Testis (tissue), 3 donors: ENCODE measurements around the gene CYP3A7. TPM values are rescaled to one million over a fixed set of nuclear protein-coding genes. Genes with fewer than 3 reads are reported as not detected.

Experiments
- DNase-seq: peaks from one replicate; pipeline ENCODE4 v3.0.0-alpha.2; 2019
- H3K27ac ChIP-seq, 2 donors: fragments of 200-600 bp; sonication (generic); one replicate each; pipeline ENCODE4 v1.5.1; 2019
- H3K27me3 ChIP-seq: fragments of 200-600 bp; sonication (generic); one replicate; pipeline ENCODE4 v1.5.1; 2019
- H3K36me3 ChIP-seq: fragments of 200-600 bp; sonication (generic); one replicate; pipeline ENCODE4 v1.5.1; 2017; ENCODE audit warnings: low read depth; ENCODE audit errors: missing control alignments
- H3K4me1 ChIP-seq: fragments of 200-600 bp; sonication (generic); one replicate; pipeline ENCODE4 v1.5.1; 2019
- H3K4me3 ChIP-seq, 2 donors: fragments of 200-600 bp; sonication (generic); one replicate each; pipeline ENCODE4 v1.5.1; 2017 to 2019
- H3K9me3 ChIP-seq: fragments of 200-600 bp; sonication (generic); one replicate; pipeline ENCODE4 v1.5.1; 2017
- POLR2A ChIP-seq: fragments of 450-650 bp; IDR thresholded peaks from one replicate; pipeline ENCODE4 v1.6.1; 2017; ENCODE audit warnings: antibody characterized with exemption, mild to moderate bottlenecking, moderate library complexity
- WGBS, 2 donors: methylation state at CpG; one replicate each; pipeline ENCODE4 v1.1.5; 2018; 5-methylcytosine and 5-hydroxymethylcytosine counted together
- intact Hi-C: fragments of 100-400 bp; cut with DNase I; formaldehyde crosslinking; loops from one replicate; pipeline ENCODE4 v1.15.1; 2023; ENCODE audit warnings: low total_unique reads
- polyA plus RNA-seq: library from polyadenylated mRNA; stranded (reverse); fragments of 350-450 nt; fragmentation: Illumina TruSeq; extraction: RNeasy Lipid Tissue Mini Kit (QIAGEN cat#74804); gene quantifications from one replicate; pipeline ENCODE4 v1.2.3, GENCODE V29; 2014; ENCODE audit warnings: low read depth, low replicate concordance; ENCODE audit not compliant: insufficient read depth
- total RNA-seq, 2 donors: library from RNA; depleted of rRNA; stranded (reverse); fragments of >200 nt; gene quantifications; one replicate each; pipeline ENCODE4 v1.2.3, GENCODE V29; 2016
- TF ChIP-seq, protein P1 (sequence below), 3 experiments: fragments of 450-650 bp in 2 of 3; fragments of 200-600 bp in 1 of 3; sonication (generic) in 1 of 3; IDR thresholded peaks; one replicate each; pipeline ENCODE4 v1.5.1; 2016 to 2019; ENCODE audit warnings: antibody characterized with exemption in 3 of 3, mild to moderate bottlenecking in 2 of 3, moderate library complexity in 1 of 3

Gene CYP3A7
- total and polyA plus RNA-seq, 3 donors from 2014 or later = not detected

DNA sequence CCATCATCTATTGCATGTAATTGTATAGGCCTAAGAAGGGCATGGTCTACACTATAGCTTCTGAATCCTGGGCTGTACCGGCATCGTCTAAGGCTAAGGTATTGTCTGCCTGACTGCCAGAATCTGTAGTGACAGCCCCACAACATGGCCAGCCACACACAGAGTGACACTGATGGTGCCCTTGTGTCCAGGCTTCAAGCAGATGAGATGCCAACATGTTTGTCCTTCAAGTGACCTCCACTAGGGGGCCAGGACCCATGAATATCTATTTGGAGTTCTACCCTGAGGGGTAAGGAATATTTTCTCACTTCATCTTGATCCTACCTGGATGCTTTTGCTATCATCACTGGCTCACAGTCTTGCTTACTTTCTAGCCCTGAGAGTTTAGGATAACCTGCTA is 1.5 kb downstream of the CYP3A7 start:
- TF ChIP-seq, protein P1, sequence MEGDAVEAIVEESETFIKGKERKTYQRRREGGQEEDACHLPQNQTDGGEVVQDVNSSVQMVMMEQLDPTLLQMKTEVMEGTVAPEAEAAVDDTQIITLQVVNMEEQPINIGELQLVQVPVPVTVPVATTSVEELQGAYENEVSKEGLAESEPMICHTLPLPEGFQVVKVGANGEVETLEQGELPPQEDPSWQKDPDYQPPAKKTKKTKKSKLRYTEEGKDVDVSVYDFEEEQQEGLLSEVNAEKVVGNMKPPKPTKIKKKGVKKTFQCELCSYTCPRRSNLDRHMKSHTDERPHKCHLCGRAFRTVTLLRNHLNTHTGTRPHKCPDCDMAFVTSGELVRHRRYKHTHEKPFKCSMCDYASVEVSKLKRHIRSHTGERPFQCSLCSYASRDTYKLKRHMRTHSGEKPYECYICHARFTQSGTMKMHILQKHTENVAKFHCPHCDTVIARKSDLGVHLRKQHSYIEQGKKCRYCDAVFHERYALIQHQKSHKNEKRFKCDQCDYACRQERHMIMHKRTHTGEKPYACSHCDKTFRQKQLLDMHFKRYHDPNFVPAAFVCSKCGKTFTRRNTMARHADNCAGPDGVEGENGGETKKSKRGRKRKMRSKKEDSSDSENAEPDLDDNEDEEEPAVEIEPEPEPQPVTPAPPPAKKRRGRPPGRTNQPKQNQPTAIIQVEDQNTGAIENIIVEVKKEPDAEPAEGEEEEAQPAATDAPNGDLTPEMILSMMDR (IDR thresholded peaks at IDR 0.05) = no peak
- TF ChIP-seq POLR2A = no peak
- Histone ChIP-seq H3K4me3 (no peak overlapping the region), H3K27ac (no peak overlapping the region), H3K27me3 (no peaks in the 10 kb centered on the region), H3K9me3 (no peaks in the 10 kb centered on the region), H3K36me3 (no peaks in the 10 kb centered on the region), H3K4me1 (no peaks in the 10 kb centered on the region)
- DNase-seq = no peak
- 91 to 100% methylated on average over 2 of the region's 2 CpGs for WGBS, 2 donors
- intact Hi-C loops = no loop called here

DNA sequence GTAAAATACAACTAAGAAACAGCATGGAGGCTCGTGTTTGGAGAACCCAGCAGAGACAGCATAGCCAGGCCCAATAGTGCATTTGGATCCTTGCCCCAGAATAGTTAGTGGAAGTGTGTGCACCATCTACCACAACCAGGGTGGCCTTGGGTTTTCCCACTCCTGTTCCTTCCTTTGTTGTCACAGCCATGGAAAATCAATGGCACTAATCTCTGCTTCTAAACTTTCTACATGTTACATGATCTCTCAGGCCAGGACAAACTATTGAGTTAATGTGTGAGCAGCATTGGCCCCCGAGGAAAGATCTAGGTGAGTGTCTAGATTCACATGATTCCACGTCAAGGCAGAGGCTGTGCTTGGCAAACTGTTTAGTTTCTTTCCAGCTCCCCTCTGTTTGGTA is 2.0 kb downstream of the CYP3A7 start:
- H3K36me3 ChIP-seq = no peaks in the 10 kb centered on the region
- TF ChIP-seq, protein P1 (IDR thresholded peaks at IDR 0.05) = no peak
- no peak for TF ChIP-seq POLR2A
- intact Hi-C loops = no loop called here
- H3K27ac ChIP-seq = no peak overlapping the region
- no peaks in the 10 kb centered on the region for H3K27me3 ChIP-seq
- no peaks in the 10 kb centered on the region for H3K4me1 ChIP-seq
- no peaks in the 10 kb centered on the region for H3K9me3 ChIP-seq
- no peak for DNase-seq
- WGBS, 2 donors = 88 to 92% methylated on average over 3 of the region's 3 CpGs
- no peak overlapping the region for H3K4me3 ChIP-seq

DNA sequence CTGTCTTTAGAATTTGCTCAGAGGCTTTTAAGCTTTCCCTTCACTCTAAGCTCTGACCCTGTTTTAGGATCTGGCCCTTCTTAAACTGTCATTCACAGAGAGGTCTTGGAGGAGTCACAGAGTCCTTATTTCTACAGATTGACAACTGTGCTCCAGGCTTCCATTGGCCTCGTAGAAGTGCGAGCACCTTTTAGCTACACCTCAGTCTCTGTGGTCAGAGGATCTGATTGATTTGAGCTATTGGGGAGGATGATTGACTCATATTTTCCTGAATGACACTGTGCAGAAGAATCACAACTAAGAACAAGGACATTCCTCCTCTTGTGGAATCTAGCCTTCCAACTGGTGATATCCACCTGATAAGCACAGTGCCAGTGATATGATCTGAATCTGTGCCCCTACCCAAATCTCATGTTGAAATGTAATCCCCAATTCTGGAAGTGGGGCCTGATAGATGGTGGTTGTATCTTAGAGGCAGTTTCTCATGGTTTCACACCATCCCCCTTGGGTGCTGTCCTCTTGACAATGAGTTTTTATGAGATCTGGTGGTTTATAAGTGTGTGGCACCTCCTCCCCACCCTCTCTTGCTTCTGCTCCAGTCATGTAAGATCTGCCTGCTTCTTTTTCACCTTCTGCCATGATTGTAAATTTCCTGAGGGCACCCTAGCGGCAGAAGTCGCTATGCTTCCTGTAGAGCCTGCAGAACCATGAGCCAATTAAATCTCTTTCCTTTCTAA is 3.2 kb downstream of the CYP3A7 start:
- DNase-seq = no peak
- no peaks in the 10 kb centered on the region for H3K4me1 ChIP-seq
- TF ChIP-seq, protein P1 (IDR thresholded peaks at IDR 0.05) = no peak
- TF ChIP-seq POLR2A = no peak
- WGBS, 2 donors = 95 to 96% methylated on average over 4 of the region's 4 CpGs
- H3K36me3 ChIP-seq = no peaks in the 10 kb centered on the region
- no peaks in the 10 kb centered on the region for H3K9me3 ChIP-seq
- no peak overlapping the region for H3K4me3 ChIP-seq
- intact Hi-C loops = no loop called here
- no peaks in the 10 kb centered on the region for H3K27me3 ChIP-seq
- H3K27ac ChIP-seq = no peak overlapping the region

DNA sequence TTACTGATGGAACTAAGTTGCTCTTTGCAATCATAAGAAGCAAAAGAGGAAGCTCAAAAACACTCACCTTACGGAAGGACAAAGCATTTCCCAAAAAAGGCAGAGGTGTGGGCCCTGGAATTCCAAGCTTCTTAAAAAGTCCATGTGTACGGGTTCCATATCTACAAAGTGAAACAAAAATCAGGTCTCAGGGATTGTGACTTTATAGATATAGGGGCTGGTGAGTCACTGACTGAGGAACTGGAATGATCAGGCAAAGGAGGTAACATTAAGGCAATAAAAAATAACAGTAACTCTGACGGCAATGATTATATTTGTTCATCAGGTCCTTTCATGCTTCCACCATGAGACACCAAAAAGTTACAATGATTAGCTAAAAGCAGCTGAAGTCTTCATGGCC is 4.0 kb downstream of the CYP3A7 start:
- WGBS, 2 donors = 65 to 78% methylated on average over 3 of the region's 3 CpGs
- H3K4me3 ChIP-seq = no peak overlapping the region
- H3K9me3 ChIP-seq = no peaks in the 10 kb centered on the region
- H3K27me3 ChIP-seq = no peaks in the 10 kb centered on the region
- intact Hi-C loops = no loop called here
- H3K27ac ChIP-seq = no peak overlapping the region
- no peaks in the 10 kb centered on the region for H3K36me3 ChIP-seq
- no peak for DNase-seq
- TF ChIP-seq, protein P1 (IDR thresholded peaks at IDR 0.05) = no peak
- TF ChIP-seq POLR2A = no peak
- no peaks in the 10 kb centered on the region for H3K4me1 ChIP-seq

DNA sequence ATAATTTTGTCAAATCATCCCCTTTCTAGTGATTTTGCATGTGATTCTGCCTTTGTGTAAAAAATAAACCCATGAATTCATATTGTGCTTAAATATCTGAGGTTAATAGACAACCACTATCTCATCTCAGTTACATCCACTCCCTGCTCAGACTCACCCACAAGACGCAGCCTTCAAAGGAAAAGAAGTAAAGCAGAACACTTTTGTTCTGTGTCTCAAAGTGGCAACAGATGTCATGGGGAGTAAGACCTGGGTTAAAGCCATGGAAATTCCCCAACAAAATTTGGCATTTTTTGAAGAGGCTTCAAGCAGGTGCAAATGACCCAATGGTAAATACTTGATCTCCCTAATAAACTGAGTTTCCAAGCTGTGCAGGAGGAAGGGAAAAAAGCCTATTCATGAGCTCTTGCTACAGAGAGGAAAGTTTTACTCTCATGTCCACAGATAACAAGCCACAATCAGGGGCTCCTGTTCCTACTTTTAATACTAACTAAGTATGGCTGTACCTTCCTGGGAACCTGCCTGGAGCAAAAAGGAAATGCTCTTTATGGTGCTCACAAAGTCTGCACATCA is 4.7 kb downstream of the CYP3A7 start:
- H3K4me3 ChIP-seq = no peak overlapping the region
- DNase-seq = no peak
- H3K27me3 ChIP-seq = no peaks in the 10 kb centered on the region
- 52 to 68% methylated on average over 1 of the region's 1 CpG for WGBS, 2 donors
- no peaks in the 10 kb centered on the region for H3K9me3 ChIP-seq
- no peaks in the 10 kb centered on the region for H3K36me3 ChIP-seq
- TF ChIP-seq POLR2A = no peak
- TF ChIP-seq, protein P1 (IDR thresholded peaks at IDR 0.05) = no peak
- no peaks in the 10 kb centered on the region for H3K4me1 ChIP-seq
- no peak overlapping the region for H3K27ac ChIP-seq
- intact Hi-C loops = no loop called here
